GM18511 (cell line): ENCODE data around the gene SPECC1L.
"Not testable (repeated sequence)": the region's sequence is repeated elsewhere in the genome, so short reads cannot be mapped to it uniquely, and the experiment has no call there.

Experiments
- ATAC-seq: cut with Tn5 transposase; IDR thresholded peaks from one replicate; pipeline ENCODE4 v1.9.1; 2021; ENCODE audit warnings: mild to moderate bottlenecking, moderate library complexity; ENCODE audit not compliant: unreplicated experiment

The SPECC1L gene

GRCh38 chr22:24247011-24247507, 23.6 kb upstream of the SPECC1L start:
- ATAC-seq = no peak

GRCh38 chr22:24247564-24248344, 22.9 kb upstream of the SPECC1L start:
- no peak for ATAC-seq

- not testable (repeated sequence) for ATAC-seq
Observed at GRCh38 chr22:24248611-24249010, 22.0 kb upstream of the SPECC1L start.

- ATAC-seq = not testable (repeated sequence)
Observed at GRCh38 chr22:24249413-24249812, 21.2 kb upstream of the SPECC1L start.

- ATAC-seq = not testable (repeated sequence)
Observed at GRCh38 chr22:24251286-24251685, 19.3 kb upstream of the SPECC1L start.

GRCh38 chr22:24253126-24253525, 17.5 kb upstream of the SPECC1L start:
- ATAC-seq = not testable (repeated sequence)

- not testable (repeated sequence) for ATAC-seq
Observed at GRCh38 chr22:24256136-24256535, 14.5 kb upstream of the SPECC1L start.

- ATAC-seq = not testable (repeated sequence)
Observed at GRCh38 chr22:24256736-24257135, 13.9 kb upstream of the SPECC1L start.

GRCh38 chr22:24259459-24259858, 11.2 kb upstream of the SPECC1L start:
- ATAC-seq = not testable (repeated sequence)

GRCh38 chr22:24262185-24262749, 8.4 kb upstream of the SPECC1L start:
- not testable (repeated sequence) for ATAC-seq

GRCh38 chr22:24263479-24263878, 7.2 kb upstream of the SPECC1L start:
- ATAC-seq = not testable (repeated sequence)

GRCh38 chr22:24264329-24264896, 6.2 kb upstream of the SPECC1L start:
- ATAC-seq = not testable (repeated sequence)

- no peak for ATAC-seq
Observed at GRCh38 chr22:24265734-24266133, 4.9 kb upstream of the SPECC1L start.

- ATAC-seq = not testable (repeated sequence)
Observed at GRCh38 chr22:24266495-24266894, 4.1 kb upstream of the SPECC1L start.

GRCh38 chr22:24271386-24271854, 789 bp downstream of the SPECC1L start:
- no peak for ATAC-seq

GRCh38 chr22:24273031-24273430, 2.4 kb downstream of the SPECC1L start:
- not testable (repeated sequence) for ATAC-seq

GRCh38 chr22:24273906-24274305, 3.3 kb downstream of the SPECC1L start:
- not testable (repeated sequence) for ATAC-seq

GRCh38 chr22:24274696-24275405, 4.2 kb downstream of the SPECC1L start:
- not testable (repeated sequence) for ATAC-seq

GRCh38 chr22:24280363-24280762, 9.7 kb downstream of the SPECC1L start:
- ATAC-seq = not testable (repeated sequence)

- no peak for ATAC-seq
Observed at GRCh38 chr22:24282401-24282800, 11.8 kb downstream of the SPECC1L start.

- ATAC-seq = no peak
Observed at GRCh38 chr22:24284747-24285203, 14.1 kb downstream of the SPECC1L start.
